ENCODE data around the gene DUSP22. TPM values are rescaled to one million over a fixed set of nuclear protein-coding genes. Genes with fewer than 3 reads are reported as not detected.

The DUSP22 gene
- total and polyA plus RNA-seq, 2 of the 8 experiments (the other 6 are each of a cell fraction or from before 2014, with no cell fraction given), result 15.5 to 32.4 TPM

- no peak for TF ChIP-seq CTCF (IDR thresholded peaks at IDR 0.05; ENCODE audit: control extremely low read depth in 1 of 3, insufficient read depth in 1 of 3, low read depth in 1 of 3, low read length in 3 of 3)
These were observed 13.8 kb upstream of the DUSP22 start (continued) for GRCh38 chr6:278494-278893.
